ENCODE measurements around the gene TMSB4Y.

The TMSB4Y gene

GRCh38 chrY:13738618-13739017 lies 34.9 kb downstream of the TMSB4Y start:
- H3K36me3 ChIP-seq (ENCODE audit: insufficient read depth, low read length) = no peaks in the 10 kb centered on the region
- H3K9ac ChIP-seq (ENCODE audit: low read length) = no peak overlapping the region
- no peaks in the 10 kb centered on the region for H3K79me2 ChIP-seq (ENCODE audit: insufficient read depth, low read length)
- H3F3A ChIP-seq (ENCODE audit: insufficient read depth, low read length) = no peaks in the 10 kb centered on the region
- H3K27ac ChIP-seq (ENCODE audit: low read depth, low read length, poor library complexity, severe bottlenecking) = no peak overlapping the region
- no peaks in the 10 kb centered on the region for H3K9me3 ChIP-seq (ENCODE audit: low read length)
- H3K9me2 ChIP-seq (ENCODE audit: low read depth, low read length) = no peaks in the 10 kb centered on the region
- no peaks in the 10 kb centered on the region for H3K27me3 ChIP-seq (ENCODE audit: insufficient read depth, low read length)
- peak; percentile 55 for TF ChIP-seq CTCF (IDR thresholded peaks at IDR 0.05; ENCODE audit: low read length)
- no peak for TF ChIP-seq EZH2 (IDR thresholded peaks at IDR 0.05; ENCODE audit: borderline replicate concordance, low read length)
- H4K20me1 ChIP-seq (ENCODE audit: insufficient read depth, low read length) = no peaks in the 10 kb centered on the region
- H3K4me1 ChIP-seq (ENCODE audit: insufficient read depth, low read length, severe bottlenecking) = no peaks in the 10 kb centered on the region
- H2AFZ ChIP-seq (ENCODE audit: low read length) = no peak overlapping the region
- H3K4me3 ChIP-seq (ENCODE audit: low read depth, low read length, poor library complexity, severe bottlenecking) = no peak overlapping the region
- H3K4me2 ChIP-seq (ENCODE audit: low read length) = no peak overlapping the region

- Histone ChIP-seq H4K20me1 (ENCODE audit: insufficient read depth, low read length) (no peaks in the 10 kb centered on the region), H3K27me3 (ENCODE audit: insufficient read depth, low read length) (no peaks in the 10 kb centered on the region), H3K9me2 (ENCODE audit: low read depth, low read length) (no peaks in the 10 kb centered on the region), H3F3A (ENCODE audit: insufficient read depth, low read length) (no peaks in the 10 kb centered on the region), H3K4me1 (ENCODE audit: insufficient read depth, low read length, severe bottlenecking) (no peaks in the 10 kb centered on the region), H3K79me2 (ENCODE audit: insufficient read depth, low read length) (no peaks in the 10 kb centered on the region), H3K9ac (ENCODE audit: low read length) (no peak overlapping the region), H3K36me3 (ENCODE audit: insufficient read depth, low read length) (no peaks in the 10 kb centered on the region), H3K4me2 (ENCODE audit: low read length) (no peak overlapping the region), H2AFZ (ENCODE audit: low read length) (no peak overlapping the region), H3K4me3 (ENCODE audit: low read depth, low read length, poor library complexity, severe bottlenecking) (no peak overlapping the region), H3K9me3 (ENCODE audit: low read length) (no peaks in the 10 kb centered on the region), H3K27ac (ENCODE audit: low read depth, low read length, poor library complexity, severe bottlenecking) (no peak overlapping the region)
- no peak for TF ChIP-seq EZH2 (IDR thresholded peaks at IDR 0.05; ENCODE audit: borderline replicate concordance, low read length)
- TF ChIP-seq CTCF (IDR thresholded peaks at IDR 0.05; ENCODE audit: low read length) = no peak
Observed at GRCh38 chrY:13751289-13752071, 47.8 kb downstream of the TMSB4Y start.

DNA sequence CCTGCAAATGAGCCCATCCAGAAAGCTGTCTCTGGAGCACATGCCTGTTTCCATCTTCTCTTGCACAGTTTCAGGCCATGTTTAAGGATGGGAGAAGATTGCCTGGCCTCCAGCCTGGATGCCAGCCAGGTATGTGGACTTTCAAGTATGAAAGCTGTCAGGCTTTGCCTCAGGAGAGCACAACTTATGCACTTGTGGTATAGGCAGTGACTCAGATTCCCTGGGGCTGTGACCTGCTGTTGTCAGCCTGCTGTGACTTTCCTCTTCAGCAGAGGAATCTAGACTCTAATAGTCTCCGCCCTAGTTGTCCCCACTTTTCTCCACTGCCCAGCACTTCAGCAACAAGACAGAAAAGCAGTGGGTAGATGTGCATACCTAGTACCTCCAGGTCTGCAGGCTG lies 51.0 kb downstream of the TMSB4Y start:
- Histone ChIP-seq H3K27ac (ENCODE audit: low read depth, low read length, poor library complexity, severe bottlenecking) (no peak overlapping the region), H4K20me1 (ENCODE audit: insufficient read depth, low read length) (no peaks in the 10 kb centered on the region), H3K79me2 (ENCODE audit: insufficient read depth, low read length) (no peaks in the 10 kb centered on the region), H3K9me3 (ENCODE audit: low read length) (no peaks in the 10 kb centered on the region), H3K4me2 (ENCODE audit: low read length) (no peak overlapping the region), H2AFZ (ENCODE audit: low read length) (no peak overlapping the region), H3K27me3 (ENCODE audit: insufficient read depth, low read length) (no peaks in the 10 kb centered on the region), H3F3A (ENCODE audit: insufficient read depth, low read length) (no peaks in the 10 kb centered on the region), H3K9me2 (ENCODE audit: low read depth, low read length) (no peaks in the 10 kb centered on the region), H3K36me3 (ENCODE audit: insufficient read depth, low read length) (no peaks in the 10 kb centered on the region), H3K9ac (ENCODE audit: low read length) (no peak overlapping the region), H3K4me3 (ENCODE audit: low read depth, low read length, poor library complexity, severe bottlenecking) (no peak overlapping the region), H3K4me1 (ENCODE audit: insufficient read depth, low read length, severe bottlenecking) (no peaks in the 10 kb centered on the region)
- TF ChIP-seq EZH2 (IDR thresholded peaks at IDR 0.05; ENCODE audit: borderline replicate concordance, low read length) = no peak

All from OCI-LY1 (cell line).